HG02623 (cell line): ENCODE results near the gene MON1A.
"Not testable (repeated sequence)": the region's sequence is repeated elsewhere in the genome, so short reads cannot be mapped to it uniquely, and the experiment has no call there.

ENCODE experiments used
- ATAC-seq: cut with Tn5 transposase; IDR thresholded peaks from one replicate; pipeline ENCODE4 v1.9.1; 2021; ENCODE audit warnings: moderate library complexity; ENCODE audit not compliant: unreplicated experiment

The MON1A gene

DNA sequence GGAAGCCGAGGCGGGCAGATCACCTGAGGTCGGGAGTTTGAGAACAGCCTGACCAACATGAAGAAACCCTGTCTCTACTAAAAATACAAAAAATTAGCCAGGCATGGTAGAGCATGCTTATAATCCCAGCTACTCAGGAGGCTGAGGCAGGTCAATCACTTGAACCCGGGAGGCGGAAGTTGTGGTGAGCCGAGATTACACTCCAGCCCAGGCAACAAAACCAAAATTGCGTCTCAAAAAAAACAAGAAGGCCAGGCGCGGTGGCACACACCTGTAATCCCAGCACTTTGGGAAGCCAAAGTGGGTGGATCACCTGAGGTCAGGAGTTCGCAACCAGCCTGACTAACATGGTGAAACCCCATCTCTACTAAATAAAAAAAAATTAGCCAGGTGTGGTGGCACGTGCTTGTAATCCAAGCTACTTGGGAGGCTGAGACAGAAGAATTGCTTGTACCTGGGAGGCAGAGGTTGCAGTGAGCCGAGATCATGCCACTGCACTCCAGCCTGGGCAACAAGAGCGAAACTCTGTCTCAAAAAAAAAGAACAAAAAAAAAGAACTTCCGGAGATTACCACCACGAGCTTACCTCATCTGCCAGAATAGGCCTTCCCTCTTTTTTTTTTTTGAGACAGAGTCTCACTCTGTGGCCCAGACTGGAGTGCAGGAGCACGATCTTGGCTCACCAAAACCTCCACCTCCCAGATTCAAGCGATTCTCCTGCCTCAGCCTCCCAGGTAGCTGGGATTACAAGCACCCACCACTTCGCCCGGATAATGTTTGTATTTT lies 11.6 kb downstream of the MON1A start:
- ATAC-seq, result not testable (repeated sequence)

DNA sequence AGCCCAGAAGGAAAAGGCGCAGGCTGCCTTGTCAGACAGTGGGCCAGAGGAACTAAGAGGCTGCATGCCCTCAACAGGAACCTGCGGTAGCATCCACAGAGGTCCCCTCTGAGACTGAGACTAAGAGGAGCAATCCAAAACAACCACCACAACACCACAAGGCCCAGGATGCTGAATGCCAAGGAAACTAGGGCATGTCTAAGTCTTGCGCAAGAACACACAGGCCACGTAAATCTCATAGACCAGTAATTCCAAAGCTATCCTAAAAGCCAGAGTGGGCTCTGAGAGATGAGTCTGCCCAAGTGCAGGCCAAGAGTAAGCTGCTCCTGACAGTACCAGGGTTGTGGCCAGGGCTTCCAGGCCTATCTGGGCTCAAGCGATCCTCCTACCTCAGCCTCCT lies 12.9 kb downstream of the MON1A start:
- no peak for ATAC-seq

DNA sequence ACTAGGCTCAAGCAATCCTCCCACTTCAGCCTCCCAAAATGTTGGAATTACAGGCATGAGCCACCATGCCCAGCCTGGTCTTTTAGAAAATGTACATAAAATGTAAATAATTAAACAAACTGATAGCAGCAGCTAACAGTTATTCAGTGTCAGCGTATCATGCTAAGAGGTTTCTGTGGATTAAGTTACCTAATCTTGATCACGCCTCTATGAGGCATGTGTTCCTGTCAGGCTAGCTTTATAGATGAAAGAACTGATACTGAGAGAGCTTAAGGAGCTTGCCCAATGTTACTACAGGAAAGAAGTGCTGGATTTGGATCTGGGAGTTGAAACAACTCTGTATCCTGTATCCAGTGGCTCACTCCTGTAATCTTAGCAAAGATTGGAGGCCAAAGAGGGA lies 14.7 kb downstream of the MON1A start:
- no peak for ATAC-seq

DNA sequence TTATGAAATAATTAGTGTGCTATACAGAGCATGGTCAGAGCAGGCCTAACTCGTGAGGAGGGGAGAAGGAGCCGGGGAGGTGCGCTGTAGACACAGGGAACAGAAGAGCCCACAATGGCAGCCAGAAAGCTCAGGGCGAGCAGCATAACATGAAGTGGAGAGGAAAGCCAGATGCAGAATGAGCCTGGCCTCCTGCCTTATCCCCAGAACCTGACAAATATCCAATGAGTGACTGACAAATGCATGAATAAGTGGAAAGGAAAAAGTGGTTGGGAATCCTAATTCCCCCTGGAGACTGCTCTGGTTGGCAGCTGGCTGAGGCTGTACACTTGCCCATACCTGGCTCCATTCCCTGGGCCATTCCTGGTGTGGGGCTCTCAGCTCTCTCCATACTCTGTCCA lies 16.7 kb downstream of the MON1A start:
- ATAC-seq, result no peak

DNA sequence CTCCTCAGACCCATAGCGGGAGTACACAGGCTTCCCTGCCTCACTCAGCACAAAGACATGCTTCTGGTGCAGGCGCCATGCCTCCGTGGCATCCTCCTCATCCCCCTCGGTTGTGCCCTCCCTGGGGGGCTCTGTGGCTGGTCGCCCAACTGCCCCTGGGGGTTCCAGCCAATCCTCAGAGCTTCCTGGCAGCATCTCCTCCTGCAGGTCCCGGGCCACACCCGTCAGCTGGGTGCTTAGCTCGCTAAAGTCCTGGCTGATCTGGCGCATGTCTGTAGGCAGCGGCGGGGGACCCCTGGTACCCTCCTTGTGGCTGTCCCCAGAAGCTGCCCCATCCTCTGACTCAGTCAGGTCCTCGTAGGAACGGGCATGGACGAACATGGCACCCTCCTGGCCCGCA lies 18.0 kb downstream of the MON1A start:
- no peak for ATAC-seq

DNA sequence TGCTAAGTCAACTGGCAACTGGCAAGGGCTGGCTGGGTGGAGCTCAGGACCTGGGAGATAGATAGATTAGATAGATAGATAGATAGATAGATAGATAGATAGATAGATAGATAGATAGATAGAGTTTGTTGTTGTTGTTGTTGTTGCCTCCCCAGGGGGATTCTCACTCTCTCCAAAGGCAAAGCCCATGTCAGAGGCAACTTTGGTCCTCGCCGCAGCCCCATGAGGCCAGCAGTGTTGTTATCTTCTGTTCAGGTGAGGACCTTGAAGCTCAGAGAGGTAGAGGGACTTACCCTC lies 18.5 kb downstream of the MON1A start:
- no peak for ATAC-seq

DNA sequence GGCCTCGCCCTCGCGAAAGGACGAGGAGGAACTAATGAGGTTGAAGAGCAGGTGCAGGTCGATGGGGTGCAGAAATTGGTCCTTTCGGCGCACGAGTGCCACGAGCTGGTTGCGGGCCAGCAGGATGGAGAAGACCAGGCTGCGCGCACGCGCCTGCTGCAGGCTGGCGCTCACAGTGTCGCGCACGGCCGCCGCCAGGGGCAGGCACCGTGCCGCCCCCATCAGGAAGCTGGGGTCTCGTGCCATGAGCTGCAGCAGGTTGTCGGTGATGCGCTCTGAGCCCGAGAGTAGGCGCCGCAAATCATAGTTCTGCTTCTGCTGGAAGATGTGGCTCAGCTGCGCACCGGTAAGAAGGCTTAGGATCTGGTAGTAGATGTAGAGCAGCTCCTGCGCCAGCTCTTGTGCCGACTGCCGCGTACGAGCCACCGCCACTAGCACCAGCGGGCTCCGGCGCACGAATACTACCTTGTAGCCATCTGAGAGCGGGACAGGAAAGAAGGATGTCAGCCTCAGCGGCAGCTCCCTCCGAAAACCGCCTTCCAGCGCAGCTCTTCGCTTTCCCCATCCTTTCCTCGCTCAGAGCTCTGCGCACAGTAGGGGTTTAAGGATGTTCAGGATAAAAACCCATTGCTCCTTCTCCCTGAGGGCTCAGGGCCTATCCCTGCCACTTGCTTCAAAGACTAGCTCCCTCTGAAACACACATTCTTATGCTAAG lies 19.0 kb downstream of the MON1A start:
- ATAC-seq, result no peak

DNA sequence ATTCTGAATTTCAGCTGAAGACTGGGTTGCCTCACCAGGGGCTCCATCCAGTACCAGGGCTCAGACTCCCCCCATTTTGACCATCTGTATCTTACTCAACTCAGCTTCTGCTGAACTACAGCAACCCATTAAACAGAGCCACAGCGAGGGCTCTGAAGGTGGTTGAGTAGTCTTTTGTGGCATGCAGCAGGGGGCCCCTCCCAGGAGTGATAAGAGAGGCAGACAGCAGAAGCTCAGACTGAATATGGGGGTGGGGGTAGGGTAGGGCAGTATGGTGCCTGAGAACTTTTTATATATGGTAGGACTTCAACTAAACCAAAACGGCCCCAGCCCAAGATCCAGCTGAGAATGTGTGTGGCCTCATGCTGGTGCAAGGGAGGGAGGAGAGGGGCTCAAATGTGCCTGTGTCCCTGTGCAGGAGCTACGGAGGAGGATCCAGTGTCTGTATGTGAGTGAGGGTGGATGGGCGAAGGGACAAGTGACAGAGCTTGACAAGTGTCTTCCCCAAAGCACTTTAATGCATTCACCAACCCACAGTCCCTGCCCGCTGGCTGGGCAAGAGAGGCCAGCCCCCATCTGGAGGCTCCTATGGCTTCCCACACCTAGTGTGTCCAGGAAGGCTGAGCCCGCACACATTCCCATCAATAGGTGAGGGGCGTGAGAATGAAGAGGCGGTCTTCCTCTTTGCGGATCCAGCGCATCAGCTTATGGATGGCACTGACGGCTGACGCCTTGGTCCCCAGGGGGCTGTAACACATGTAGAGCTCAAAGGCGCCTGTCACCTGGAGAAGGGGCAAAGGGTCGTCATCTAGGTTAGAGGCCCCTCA lies 21.0 kb downstream of the MON1A start:
- no peak for ATAC-seq

DNA sequence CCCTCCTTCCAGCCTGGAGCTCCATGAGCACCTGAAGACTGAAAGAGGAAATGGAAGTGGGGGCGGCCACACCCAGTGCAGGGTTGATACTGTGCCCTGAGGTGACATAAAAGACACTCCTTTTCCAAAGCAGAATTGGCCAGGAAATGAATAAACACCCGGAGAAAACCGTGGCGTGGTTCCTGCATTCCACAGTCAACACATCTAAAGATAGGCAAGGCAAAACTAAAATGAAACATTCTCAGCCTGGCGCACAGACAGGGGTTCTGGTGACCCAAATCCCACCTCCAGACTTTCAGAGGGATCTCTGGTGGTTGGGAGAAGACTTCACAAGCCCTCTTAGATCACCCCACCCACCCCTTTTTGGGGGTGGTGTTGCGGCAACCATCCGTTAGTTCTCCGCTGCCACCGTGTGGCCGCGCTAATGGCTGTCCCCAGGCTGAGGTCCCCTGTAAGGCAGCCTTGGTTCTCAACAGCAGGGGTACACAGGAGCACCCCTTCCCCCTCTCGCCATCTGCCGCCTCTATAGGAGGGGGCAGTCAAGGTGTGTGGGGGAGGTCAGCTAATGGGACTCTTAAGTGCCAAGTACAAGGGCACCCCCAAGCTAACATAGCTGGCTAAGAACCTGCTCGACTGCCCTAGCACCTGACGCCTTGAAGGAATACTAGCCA lies 23.4 kb downstream of the MON1A start:
- ATAC-seq, result no peak

DNA sequence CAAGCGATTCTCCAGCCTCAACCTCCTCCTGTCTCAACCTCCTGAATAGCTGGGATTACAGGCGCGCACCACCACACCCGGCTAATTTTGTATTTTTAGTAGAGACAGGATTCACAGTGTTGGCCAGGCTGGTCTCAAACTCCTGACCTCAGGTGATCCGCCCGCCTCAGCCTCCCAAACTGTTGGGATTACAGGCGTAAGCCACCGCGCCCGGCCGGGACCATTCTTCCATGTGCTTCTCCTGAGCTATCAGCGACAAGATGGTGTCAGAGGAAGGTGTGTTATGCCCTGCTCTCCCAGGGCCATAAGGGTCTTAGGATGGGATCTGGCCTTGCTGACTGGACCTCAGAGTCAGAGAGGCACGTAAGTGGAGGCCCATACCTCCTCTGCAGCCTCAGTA lies 25.2 kb downstream of the MON1A start:
- not testable (repeated sequence) for ATAC-seq

DNA sequence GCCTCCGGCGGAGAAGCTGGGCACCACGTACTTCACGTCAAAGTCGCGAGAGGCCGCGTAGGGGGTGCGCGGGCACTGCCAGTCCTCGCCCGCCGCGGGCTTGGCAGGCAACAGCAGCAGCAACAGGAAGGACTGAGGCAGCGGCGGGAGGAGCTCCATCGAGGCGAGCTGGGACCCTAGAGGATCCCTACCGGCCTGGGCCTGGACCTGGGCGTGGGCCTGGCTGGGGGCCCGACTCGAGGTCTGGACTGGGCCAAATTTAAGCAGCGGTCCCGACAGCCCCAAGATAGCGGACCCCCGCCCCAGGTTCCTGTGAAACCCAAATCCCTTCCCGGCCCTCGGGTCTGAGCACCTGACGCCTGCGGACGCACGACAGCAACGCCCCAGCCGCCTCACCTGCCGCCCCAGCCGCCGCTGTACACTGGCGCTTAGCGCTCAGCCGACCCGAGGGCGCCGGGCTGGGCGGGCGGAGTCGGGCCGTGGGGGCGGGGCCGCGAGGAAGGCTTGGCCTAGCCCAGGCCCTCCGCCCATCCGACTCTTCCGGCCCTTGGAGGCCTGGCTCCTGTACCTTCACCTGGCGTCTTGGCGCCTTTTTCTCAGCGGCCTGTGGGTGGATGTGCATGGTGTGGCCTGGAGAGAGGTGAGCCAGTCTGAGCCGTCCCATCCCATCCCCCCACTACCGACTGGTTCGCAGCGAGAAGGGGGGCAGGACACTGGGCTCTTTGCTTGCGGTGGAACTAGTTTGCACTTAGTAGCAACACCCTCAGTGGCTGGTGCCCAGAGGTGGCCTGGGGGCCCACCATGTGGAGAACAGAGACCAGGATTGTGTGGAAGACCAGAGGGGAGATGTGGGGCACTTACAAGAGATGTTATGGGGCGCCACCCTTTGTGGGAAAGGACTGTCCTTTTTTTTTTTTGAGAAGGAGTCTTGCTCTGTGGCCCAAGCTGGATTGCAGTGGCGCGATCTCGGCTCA lies 25.9 kb downstream of the MON1A start, which contains the start of gene MST1R:
Gene MST1R, minus strand, starts transcription at position 423 of the 974 bp plus-strand sequence. Its CDS starts 264 bp downstream, at position 159.
- ATAC-seq, result peak; percentile 49

DNA sequence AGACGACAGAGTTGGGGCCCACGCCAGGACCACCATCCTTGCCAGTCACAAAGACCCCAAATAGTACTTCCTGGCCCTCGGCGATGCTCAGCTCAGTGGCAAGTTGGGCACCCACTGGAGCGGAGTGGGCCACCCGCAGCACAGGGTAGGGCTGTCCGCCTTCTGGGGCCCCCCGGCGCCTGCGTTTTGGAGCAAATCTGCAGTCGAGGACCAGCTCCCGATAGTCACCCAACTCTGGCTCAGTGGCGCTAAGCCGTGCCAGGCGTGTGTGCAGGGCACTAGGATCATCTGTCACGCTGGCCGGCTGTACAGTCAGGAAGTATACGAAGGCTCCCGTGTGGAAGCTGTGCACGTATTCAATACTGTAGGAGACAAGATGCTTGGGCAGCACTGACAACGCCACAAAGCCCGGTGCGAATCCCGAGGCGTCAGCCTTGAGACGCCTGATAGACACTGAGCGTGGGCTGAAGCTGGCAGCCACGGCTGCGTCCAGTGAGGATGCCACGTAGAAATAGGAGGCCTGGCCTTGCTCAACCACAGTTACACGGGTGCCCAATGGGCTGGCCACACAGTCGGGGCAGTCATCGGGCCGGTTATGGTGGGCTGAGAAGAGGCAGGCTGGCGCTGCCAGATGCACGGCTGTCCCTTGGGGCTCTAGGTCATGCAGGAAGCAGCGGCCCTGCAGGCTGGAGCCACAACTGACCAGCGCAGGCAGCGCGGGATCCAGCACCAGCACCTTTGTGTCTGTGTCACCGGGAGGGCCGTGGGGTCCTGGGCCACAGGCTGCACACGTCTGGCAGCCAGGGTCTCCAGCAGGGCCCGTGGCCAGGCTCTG lies 26.9 kb downstream of the MON1A start:
- ATAC-seq, result no peak

DNA sequence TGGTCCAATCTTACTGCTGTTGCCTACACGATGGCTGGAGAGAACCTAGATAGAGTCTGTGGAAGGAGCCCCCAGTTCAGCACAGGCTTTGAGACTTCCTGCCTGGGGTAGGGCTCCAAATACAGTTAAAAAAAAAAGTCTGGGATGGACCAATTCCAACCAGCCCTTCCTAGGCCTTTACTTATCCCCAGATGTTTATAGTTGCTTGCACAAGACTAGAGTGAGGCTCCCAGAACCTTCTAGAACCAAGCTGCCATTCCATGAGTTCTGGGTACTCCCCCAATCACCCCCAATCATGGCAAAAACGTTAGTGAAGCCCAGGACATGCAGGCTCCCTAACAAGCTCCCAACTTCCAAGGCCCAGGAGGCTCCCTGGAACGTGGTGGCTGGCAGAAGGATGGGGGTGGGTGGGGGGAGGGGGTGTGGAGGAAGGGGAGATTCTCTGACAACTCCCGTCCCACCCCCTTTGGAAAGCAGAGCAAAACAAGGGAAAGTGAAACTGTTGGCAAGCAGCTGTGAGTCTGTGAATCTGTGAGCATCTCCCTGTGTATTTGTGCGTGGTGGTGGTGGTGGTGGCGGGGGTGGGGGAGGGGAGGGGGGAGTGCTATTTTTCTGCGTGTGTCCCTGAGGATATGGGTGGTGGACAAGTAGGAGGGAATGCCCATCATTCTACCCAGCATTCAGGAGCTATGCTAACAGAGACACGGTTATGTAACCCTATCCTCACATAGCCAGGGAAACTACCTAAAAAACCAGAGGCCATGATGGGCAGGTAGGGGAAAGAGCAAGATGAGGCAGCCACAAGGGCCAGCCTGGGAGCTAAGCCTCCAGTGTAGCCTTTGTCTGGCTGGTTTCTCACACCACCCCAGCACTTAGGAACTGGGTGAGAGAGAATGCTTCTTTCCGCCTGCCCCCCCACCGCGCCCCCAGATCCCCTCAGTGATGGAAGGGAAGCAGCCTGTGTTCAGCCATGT lies 28.0 kb downstream of the MON1A start:
- ATAC-seq, result no peak

DNA sequence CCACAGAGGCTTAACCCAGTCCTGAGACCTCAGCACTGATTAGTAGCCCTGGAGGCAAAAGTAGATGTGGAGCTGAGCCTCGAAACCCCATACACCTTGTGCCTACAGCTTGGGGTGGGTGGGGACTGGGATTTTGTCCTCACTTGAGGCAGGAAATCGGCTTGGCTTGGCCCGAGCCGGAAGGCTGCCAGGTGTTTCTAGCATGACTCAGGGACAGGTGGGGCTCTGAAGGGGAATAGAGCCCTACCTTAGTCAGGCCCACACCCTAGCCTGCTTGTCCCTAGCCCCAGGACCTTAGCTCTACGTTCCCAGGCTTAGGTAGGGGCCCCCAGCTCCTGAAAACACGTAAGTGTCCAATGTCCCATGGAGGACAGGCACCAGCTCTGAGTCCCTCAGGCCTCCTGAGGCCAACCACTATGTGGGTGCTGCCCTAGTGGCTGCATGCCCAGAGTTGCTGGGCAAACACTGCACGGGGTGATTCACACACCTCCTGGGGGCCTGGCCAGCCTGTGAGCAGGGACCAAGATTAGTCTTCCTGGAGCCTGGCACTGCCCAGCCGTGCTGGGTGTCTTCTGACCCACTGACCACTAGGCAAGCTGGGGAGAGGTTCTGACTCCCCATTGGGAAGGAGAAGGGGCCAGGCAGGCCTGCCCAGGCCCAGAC lies 29.0 kb downstream of the MON1A start:
- ATAC-seq, result no peak

DNA sequence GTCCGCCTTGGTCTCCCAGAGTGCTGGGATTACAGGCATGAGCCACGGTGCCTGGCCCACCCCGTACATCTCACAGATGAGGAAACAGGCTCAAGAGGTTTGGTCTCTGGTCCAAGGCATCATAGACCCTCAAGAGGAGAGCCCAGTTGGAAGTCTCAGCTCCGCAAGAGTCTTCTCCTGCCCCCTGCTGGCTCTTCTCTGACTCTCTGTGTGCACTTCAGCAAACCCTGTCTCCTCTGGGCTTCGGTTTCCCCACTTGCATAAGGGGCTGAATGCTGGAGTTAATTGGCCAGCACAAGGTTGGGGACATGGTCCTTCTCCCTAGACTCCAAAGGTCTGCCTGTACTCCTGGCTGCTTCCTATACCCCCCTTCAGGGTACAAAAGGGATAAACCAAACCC lies 29.8 kb downstream of the MON1A start:
- ATAC-seq, result no peak

DNA sequence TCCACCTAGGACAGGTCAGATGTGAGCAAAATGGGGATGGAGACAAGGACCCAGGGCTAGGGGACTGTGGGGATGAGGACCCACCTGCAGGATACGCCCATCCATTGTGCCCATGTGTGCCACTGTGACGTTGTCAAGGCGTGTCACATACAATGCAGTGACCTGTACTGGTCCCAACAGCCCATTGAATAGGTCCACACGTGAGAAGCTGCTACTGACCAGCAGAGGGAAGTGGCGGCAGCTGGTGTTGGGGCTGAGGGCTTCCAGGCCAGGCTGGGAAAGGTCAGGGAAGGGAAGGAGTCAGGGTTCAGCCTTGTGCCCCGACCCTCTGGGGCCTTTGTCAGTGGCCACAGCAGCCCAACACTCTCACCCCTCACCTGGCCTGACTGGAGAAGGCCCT lies 30.6 kb downstream of the MON1A start:
- ATAC-seq, result no peak

DNA sequence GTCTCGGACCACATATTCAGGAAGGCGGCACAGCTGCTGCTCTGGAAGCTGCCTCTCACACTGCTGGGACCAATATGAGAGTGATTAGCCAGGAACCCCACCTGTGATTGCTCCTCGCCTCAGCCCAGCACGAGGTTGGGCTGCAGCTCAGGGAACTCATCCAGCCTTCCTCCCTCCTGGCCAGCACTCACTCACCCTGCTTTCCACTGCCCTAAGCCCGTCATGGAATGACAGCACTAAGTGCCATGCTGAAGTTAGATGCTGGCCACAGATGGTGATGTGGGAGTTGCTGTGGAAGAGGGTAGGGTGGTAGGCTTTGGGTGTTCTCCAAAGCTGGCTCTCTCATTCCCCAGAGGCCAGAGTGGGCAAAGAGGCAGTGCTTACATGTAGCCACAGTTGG lies 33.3 kb downstream of the MON1A start:
- ATAC-seq, result no peak
